Measurements from ENCODE around the gene CPLX3. TPM values are rescaled to one million over a fixed set of nuclear protein-coding genes. Genes with fewer than 3 reads are reported as not detected.

Gene CPLX3
- total RNA-seq, 2 experiments from 2014 or later = 0.17 to 0.28 TPM

GRCh38 chr15:74839526-74840395 is 13.3 kb downstream of the CPLX3 start:
- H3K27me3 Mint-ChIP-seq = no peaks in the 10 kb centered on the region
- DNase-seq (no peak), ATAC-seq (ENCODE audit: low read depth) (no peak)
- H3K36me3 Mint-ChIP-seq = no peaks in the 10 kb centered on the region
- H3K4me3 Mint-ChIP-seq = no peak overlapping the region
- H3K27ac Mint-ChIP-seq = no peak overlapping the region
- H3K9me3 Mint-ChIP-seq = no peaks in the 10 kb centered on the region
- POLR2A ChIA-PET = interaction anchor here (0.5 kb wide), 1 partner anchor 94 kb away, joined by 3 read pairs; no protein-coding TSS in a partner anchor
- peaks cover 29% of the 10 kb centered on the region for H3K4me1 Mint-ChIP-seq

GRCh38 chr15:74840851-74841775 is 14.7 kb downstream of the CPLX3 start:
- H3K36me3 Mint-ChIP-seq = peaks cover 5% of the 10 kb centered on the region
- DNase-seq (no peak), ATAC-seq (ENCODE audit: low read depth) (no peak)
- H3K27me3 Mint-ChIP-seq = no peaks in the 10 kb centered on the region
- peak overlapping the region; percentile 55 for H3K27ac Mint-ChIP-seq
- peak overlapping the region; percentile 92 for H3K4me3 Mint-ChIP-seq
- peaks cover 41% of the 10 kb centered on the region for H3K4me1 Mint-ChIP-seq
- POLR2A ChIA-PET = interaction anchor here (1.4 kb wide), 1 partner anchor 52 kb away, joined by 4 read pairs; no protein-coding TSS in a partner anchor
- no peaks in the 10 kb centered on the region for H3K9me3 Mint-ChIP-seq

- H3K36me3 Mint-ChIP-seq = peaks cover 8% of the 10 kb centered on the region
- no peaks in the 10 kb centered on the region for H3K9me3 Mint-ChIP-seq
- no peaks in the 10 kb centered on the region for H3K27me3 Mint-ChIP-seq
- H3K27ac Mint-ChIP-seq = peak overlapping the region; percentile 55
- peak overlapping the region; percentile 92 for H3K4me3 Mint-ChIP-seq
- peaks cover 44% of the 10 kb centered on the region for H3K4me1 Mint-ChIP-seq
- ATAC-seq (ENCODE audit: low read depth) = no peak
- POLR2A ChIA-PET = interaction anchor here (0.8 to 1.4 kb wide), 4 partner anchors 28 to 65 kb away, joined by 4 to 6 read pairs (median 4); partner anchors contain the start of gene CSK
- DNase-seq = no peak
Observed at GRCh38 chr15:74841891-74842373, 15.5 kb downstream of the CPLX3 start.

- POLR2A ChIA-PET = interaction anchor here (0.8 to 1.4 kb wide), 5 partner anchors 27 to 65 kb away, joined by 4 to 6 read pairs (median 4); partner anchors contain the start of gene CSK
- Mint-ChIP-seq H3K27me3 (no peaks in the 10 kb centered on the region), H3K9me3 (no peaks in the 10 kb centered on the region), H3K36me3 (peaks cover 13% of the 10 kb centered on the region), H3K27ac (peak within 1 kb of the TSS; percentile 99), H3K4me3 (peak within 1 kb of the TSS; percentile 92), H3K4me1 (peaks cover 44% of the 10 kb centered on the region)
- DNase-seq (peak; percentile 98), ATAC-seq (ENCODE audit: low read depth) (peak; percentile 83)
Observed at GRCh38 chr15:74842581-74843444, 16.4 kb downstream of the CPLX3 start, which contains the start of gene ULK3. Gene ULK3, minus strand, starts transcription at chr15:74843156. Its CDS starts 51 bp downstream, at chr15:74843105.

GRCh38 chr15:74843445-74843828 is 17.0 kb downstream of the CPLX3 start:
- Mint-ChIP-seq H3K27ac (peak overlapping the region; percentile 99), H3K27me3 (no peaks in the 10 kb centered on the region), H3K36me3 (peaks cover 14% of the 10 kb centered on the region), H3K4me3 (peak overlapping the region; percentile 84), H3K9me3 (no peaks in the 10 kb centered on the region), H3K4me1 (peaks cover 44% of the 10 kb centered on the region)
- POLR2A ChIA-PET = interaction anchor here (1.0 to 1.3 kb wide), 2 partner anchors 26 to 66 kb away, joined by 4 to 5 read pairs; no protein-coding TSS in a partner anchor
- DNase-seq (no peak), ATAC-seq (ENCODE audit: low read depth) (no peak)

- no peak for ATAC-seq (ENCODE audit: low read depth)
- peak overlapping the region; percentile 84 for H3K4me3 Mint-ChIP-seq
- H3K27ac Mint-ChIP-seq = peak overlapping the region; percentile 99
- no peaks in the 10 kb centered on the region for H3K9me3 Mint-ChIP-seq
- POLR2A ChIA-PET = interaction anchor here (0.6 to 1.6 kb wide), 7 partner anchors 26 to 60 kb away, joined by 4 to 8 read pairs (median 4); partner anchors contain the start of gene MPI
- no peaks in the 10 kb centered on the region for H3K27me3 Mint-ChIP-seq
- DNase-seq = no peak
- H3K36me3 Mint-ChIP-seq = peaks cover 19% of the 10 kb centered on the region
- H3K4me1 Mint-ChIP-seq = peaks cover 44% of the 10 kb centered on the region
Observed at GRCh38 chr15:74843891-74844299, 17.5 kb downstream of the CPLX3 start.

GRCh38 chr15:74844319-74845207 is 18.1 kb downstream of the CPLX3 start:
- POLR2A ChIA-PET = interaction anchor here (0.6 to 1.6 kb wide), 14 partner anchors 15 to 179 kb away, joined by 3 to 8 read pairs (median 4); partner anchors contain the start of genes MPI and PPCDC
- ATAC-seq (ENCODE audit: low read depth) (no peak), DNase-seq (no peak)
- Mint-ChIP-seq H3K4me1 (peaks cover 44% of the 10 kb centered on the region), H3K27ac (peak overlapping the region; percentile 99), H3K4me3 (peak overlapping the region; percentile 84), H3K9me3 (no peaks in the 10 kb centered on the region), H3K36me3 (peaks cover 21% of the 10 kb centered on the region), H3K27me3 (no peaks in the 10 kb centered on the region)

GRCh38 chr15:74845208-74845568 is 18.8 kb downstream of the CPLX3 start:
- ATAC-seq (ENCODE audit: low read depth) (peak; percentile 66), DNase-seq (peak; percentile 70)
- Mint-ChIP-seq H3K4me1 (peaks cover 44% of the 10 kb centered on the region), H3K4me3 (peak overlapping the region; percentile 84), H3K36me3 (peaks cover 25% of the 10 kb centered on the region), H3K27ac (peak overlapping the region; percentile 99), H3K9me3 (no peaks in the 10 kb centered on the region), H3K27me3 (no peaks in the 10 kb centered on the region)
- POLR2A ChIA-PET = interaction anchor here (0.6 to 1.6 kb wide), 14 partner anchors 13 to 178 kb away, joined by 3 to 8 read pairs (median 4); partner anchors contain the start of genes MPI and PPCDC

GRCh38 chr15:74845581-74845980 is 19.2 kb downstream of the CPLX3 start:
- Mint-ChIP-seq H3K36me3 (peaks cover 26% of the 10 kb centered on the region), H3K27me3 (no peaks in the 10 kb centered on the region), H3K27ac (peak overlapping the region; percentile 99), H3K4me3 (peak overlapping the region; percentile 84), H3K9me3 (no peaks in the 10 kb centered on the region), H3K4me1 (peaks cover 44% of the 10 kb centered on the region)
- ATAC-seq (ENCODE audit: low read depth) = peak; percentile 47
- DNase-seq = peak; percentile 55
- POLR2A ChIA-PET = interaction anchor here (0.6 to 1.6 kb wide), 6 partner anchors 13 to 178 kb away, joined by 3 to 8 read pairs (median 4); partner anchors contain the start of gene PPCDC

GRCh38 chr15:74847432-74847831 is 21.0 kb downstream of the CPLX3 start:
- Mint-ChIP-seq H3K9me3 (no peaks in the 10 kb centered on the region), H3K27me3 (no peaks in the 10 kb centered on the region), H3K36me3 (peaks cover 35% of the 10 kb centered on the region), H3K4me3 (no peak overlapping the region), H3K27ac (peak overlapping the region; percentile 64), H3K4me1 (peaks cover 27% of the 10 kb centered on the region)
- no peak for DNase-seq
- POLR2A ChIA-PET = interaction anchor here (1.1 kb wide), 1 partner anchor 50 kb away, joined by 3 read pairs; no protein-coding TSS in a partner anchor
- no peak for ATAC-seq (ENCODE audit: low read depth)

- no peak for ATAC-seq (ENCODE audit: low read depth)
- peaks cover 9% of the 10 kb centered on the region for H3K4me1 Mint-ChIP-seq
- H3K4me3 Mint-ChIP-seq = no peak overlapping the region
- H3K27ac Mint-ChIP-seq = no peak overlapping the region
- H3K27me3 Mint-ChIP-seq = no peaks in the 10 kb centered on the region
- POLR2A ChIA-PET = no interaction called here
- peaks cover 37% of the 10 kb centered on the region for H3K36me3 Mint-ChIP-seq
- no peaks in the 10 kb centered on the region for H3K9me3 Mint-ChIP-seq
- no peak for DNase-seq
Observed at GRCh38 chr15:74850393-74850792, 24.0 kb downstream of the CPLX3 start.

Data from activated naive CD8-positive, alpha-beta T cell treated with anti-CD3 and anti-CD28 coated beads, Interleukin-2, amount 10 ng/mL, durations not matched to agents 7 days and 5 days (primary cell).